Nephron progenitor cell (in vitro differentiated cells): ENCODE measurements around the gene AAK1.
"Not testable (repeated sequence)": the region's sequence is repeated elsewhere in the genome, so short reads cannot be mapped to it uniquely, and the experiment has no call there.

Experiments used
- DNase-seq: peaks from one replicate; pipeline ENCODE4 v3.0.0; 2021
- H3K27ac Mint-ChIP-seq: 2 replicates; pipeline ENCODE4 v1.8.0; 2021; ENCODE audit warnings: mild to moderate bottlenecking, moderate library complexity, mixed read lengths
- H3K27me3 Mint-ChIP-seq: 2 replicates; pipeline ENCODE4 v1.8.0; 2021; ENCODE audit warnings: mild to moderate bottlenecking, low read depth, mixed read lengths; ENCODE audit not compliant: poor library complexity
- H3K36me3 Mint-ChIP-seq: 2 replicates; pipeline ENCODE4 v1.8.0; 2021; ENCODE audit warnings: low read depth, mixed read lengths
- H3K4me1 Mint-ChIP-seq: 2 replicates; pipeline ENCODE4 v1.8.0; 2021; ENCODE audit warnings: mixed read lengths
- H3K4me3 Mint-ChIP-seq: 2 replicates; pipeline ENCODE4 v1.8.0; 2021; ENCODE audit warnings: mild to moderate bottlenecking, moderate library complexity, mixed read lengths
- H3K9me3 Mint-ChIP-seq: 2 replicates; pipeline ENCODE4 v1.8.0; 2021; ENCODE audit warnings: mild to moderate bottlenecking, moderate library complexity, mixed read lengths
- TF ChIP-seq, protein P1 (sequence below): fragments of 200-600 bp; sonication (generic); IDR thresholded peaks from 2 replicates; pipeline ENCODE4 v1.5.0; 2021; ENCODE audit warnings: antibody characterized with exemption

The AAK1 gene

GRCh38 chr2:69659349-69659748 is 15.8 kb upstream of the AAK1 start:
- Mint-ChIP-seq H3K4me3 (no peak overlapping the region), H3K36me3 (no peaks in the 10 kb centered on the region), H3K9me3 (peaks cover 9% of the 10 kb centered on the region), H3K27ac (no peak overlapping the region), H3K27me3 (peaks cover 4% of the 10 kb centered on the region), H3K4me1 (no peaks in the 10 kb centered on the region)
- TF ChIP-seq, protein P1, sequence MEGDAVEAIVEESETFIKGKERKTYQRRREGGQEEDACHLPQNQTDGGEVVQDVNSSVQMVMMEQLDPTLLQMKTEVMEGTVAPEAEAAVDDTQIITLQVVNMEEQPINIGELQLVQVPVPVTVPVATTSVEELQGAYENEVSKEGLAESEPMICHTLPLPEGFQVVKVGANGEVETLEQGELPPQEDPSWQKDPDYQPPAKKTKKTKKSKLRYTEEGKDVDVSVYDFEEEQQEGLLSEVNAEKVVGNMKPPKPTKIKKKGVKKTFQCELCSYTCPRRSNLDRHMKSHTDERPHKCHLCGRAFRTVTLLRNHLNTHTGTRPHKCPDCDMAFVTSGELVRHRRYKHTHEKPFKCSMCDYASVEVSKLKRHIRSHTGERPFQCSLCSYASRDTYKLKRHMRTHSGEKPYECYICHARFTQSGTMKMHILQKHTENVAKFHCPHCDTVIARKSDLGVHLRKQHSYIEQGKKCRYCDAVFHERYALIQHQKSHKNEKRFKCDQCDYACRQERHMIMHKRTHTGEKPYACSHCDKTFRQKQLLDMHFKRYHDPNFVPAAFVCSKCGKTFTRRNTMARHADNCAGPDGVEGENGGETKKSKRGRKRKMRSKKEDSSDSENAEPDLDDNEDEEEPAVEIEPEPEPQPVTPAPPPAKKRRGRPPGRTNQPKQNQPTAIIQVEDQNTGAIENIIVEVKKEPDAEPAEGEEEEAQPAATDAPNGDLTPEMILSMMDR: no peak
- no peak for DNase-seq

DNA sequence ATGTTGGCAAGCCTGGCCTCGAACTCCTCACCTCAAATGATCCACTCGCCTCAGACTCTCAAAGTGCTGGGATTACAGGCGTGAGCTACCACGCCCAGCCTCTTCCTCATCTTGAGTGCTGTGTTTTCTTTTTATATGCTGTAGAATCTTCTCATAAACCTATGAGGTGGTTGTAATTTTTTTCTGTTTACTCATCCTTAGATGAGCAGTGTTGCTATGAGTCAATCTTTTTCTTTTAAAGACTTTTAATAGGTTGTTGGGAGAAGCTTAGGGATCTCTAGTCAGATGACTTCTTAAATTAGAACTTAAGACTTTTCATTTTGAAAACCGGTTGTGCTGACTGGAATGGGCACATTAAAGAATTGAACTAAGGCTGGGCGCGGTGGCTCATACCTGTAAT is 8.7 kb upstream of the AAK1 start:
- Mint-ChIP-seq H3K4me3 (no peak overlapping the region), H3K9me3 (no peaks in the 10 kb centered on the region), H3K27me3 (peaks cover 9% of the 10 kb centered on the region)

GRCh38 chr2:69647196-69647595 is 3.7 kb upstream of the AAK1 start:
- not testable (repeated sequence) for H3K9me3 Mint-ChIP-seq, DNase-seq, H3K27me3 Mint-ChIP-seq, H3K27ac Mint-ChIP-seq, H3K36me3 Mint-ChIP-seq, H3K4me3 Mint-ChIP-seq
- peaks cover 22% of the 10 kb centered on the region for H3K4me1 Mint-ChIP-seq

More for the DNA sequence above, 8.7 kb upstream of the AAK1 start:
- no peaks in the 10 kb centered on the region for H3K4me1 Mint-ChIP-seq
- no peak overlapping the region for H3K27ac Mint-ChIP-seq
- H3K36me3 Mint-ChIP-seq: no peaks in the 10 kb centered on the region
- TF ChIP-seq, protein P1: no peak
- no peak for DNase-seq

GRCh38 chr2:69646714-69647113 is 3.2 kb upstream of the AAK1 start:
- H3K27me3 Mint-ChIP-seq: peaks cover 8% of the 10 kb centered on the region
- TF ChIP-seq, protein P1: no peak
- no peaks in the 10 kb centered on the region for H3K36me3 Mint-ChIP-seq
- no peak overlapping the region for H3K4me3 Mint-ChIP-seq
- no peaks in the 10 kb centered on the region for H3K9me3 Mint-ChIP-seq
- DNase-seq: no peak
- H3K4me1 Mint-ChIP-seq: peaks cover 27% of the 10 kb centered on the region
- H3K27ac Mint-ChIP-seq: no peak overlapping the region

GRCh38 chr2:69645921-69646320 is 2.4 kb upstream of the AAK1 start:
- no peaks in the 10 kb centered on the region for H3K36me3 Mint-ChIP-seq
- no peaks in the 10 kb centered on the region for H3K9me3 Mint-ChIP-seq
- DNase-seq: no peak
- H3K27me3 Mint-ChIP-seq: peaks cover 8% of the 10 kb centered on the region
- TF ChIP-seq, protein P1: no peak
- no peak overlapping the region for H3K4me3 Mint-ChIP-seq
- peaks cover 35% of the 10 kb centered on the region for H3K4me1 Mint-ChIP-seq
- no peak overlapping the region for H3K27ac Mint-ChIP-seq

- Mint-ChIP-seq H3K9me3 (no peaks in the 10 kb centered on the region), H3K4me1 (peaks cover 44% of the 10 kb centered on the region), H3K36me3 (no peaks in the 10 kb centered on the region), H3K4me3 (peak overlapping the region; percentile 98), H3K27ac (no peak overlapping the region), H3K27me3 (peaks cover 2% of the 10 kb centered on the region)
- TF ChIP-seq, protein P1: no peak
- no peak for DNase-seq
These were observed 1.5 kb upstream of the AAK1 start for GRCh38 chr2:69645031-69645431.
